Activated T-cell treated with anti-CD3 and anti-CD28 coated beads, Interleukin-2, amount 50 U/mL, for 72 hours (primary cell): ENCODE measurements around the gene UGT8. TPM values are rescaled to one million over a fixed set of nuclear protein-coding genes. Genes with fewer than 3 reads are reported as not detected.
"Not testable (repeated sequence)": the region's sequence is repeated elsewhere in the genome, so short reads cannot be mapped to it uniquely, and the experiment has no call there.

Experiments
- ATAC-seq, 2 donors: fragments of 150-1000 bp; cut with Tn5 transposase; replicated peaks in 1 of 2; 2 replicates each; pipeline ENCODE4 v1.10.0; 2021; ENCODE audit warnings: moderate library complexity in 2 of 2, mild to moderate bottlenecking in 1 of 2
- DNase-seq, 2 donors: peaks; one replicate each; pipeline ENCODE4 v3.0.0; 2021 to 2022; ENCODE audit warnings: mixed read lengths in 1 of 2
- H3K27ac Mint-ChIP-seq: one replicate; pipeline ENCODE4 v1.8.0; 2022; ENCODE audit warnings: mild to moderate bottlenecking, moderate library complexity, mixed read lengths
- H3K27me3 Mint-ChIP-seq: one replicate; pipeline ENCODE4 v1.8.0; 2022; ENCODE audit warnings: low read depth, mixed read lengths
- H3K36me3 Mint-ChIP-seq, 2 donors: one replicate each; pipeline ENCODE4 v1.8.0; 2022; ENCODE audit warnings: mixed read lengths in 2 of 2, mild to moderate bottlenecking in 1 of 2; ENCODE audit not compliant: insufficient read depth in 2 of 2
- H3K4me1 Mint-ChIP-seq: one replicate; pipeline ENCODE4 v1.8.0; 2022; ENCODE audit warnings: low read depth, mixed read lengths
- H3K4me3 Mint-ChIP-seq, 2 donors: one replicate each; pipeline ENCODE4 v1.8.0; 2022; ENCODE audit warnings: mild to moderate bottlenecking in 2 of 2, mixed read lengths in 2 of 2, moderate library complexity in 2 of 2
- H3K9me3 Mint-ChIP-seq, 2 donors: one replicate each; pipeline ENCODE4 v1.8.0; 2022; ENCODE audit warnings: mixed read lengths in 2 of 2
- total RNA-seq, 2 donors: library from RNA; stranded (reverse); gene quantifications; one replicate each; pipeline ENCODE4 v1.2.3, GENCODE V29; 2022

The UGT8 gene, protein sequence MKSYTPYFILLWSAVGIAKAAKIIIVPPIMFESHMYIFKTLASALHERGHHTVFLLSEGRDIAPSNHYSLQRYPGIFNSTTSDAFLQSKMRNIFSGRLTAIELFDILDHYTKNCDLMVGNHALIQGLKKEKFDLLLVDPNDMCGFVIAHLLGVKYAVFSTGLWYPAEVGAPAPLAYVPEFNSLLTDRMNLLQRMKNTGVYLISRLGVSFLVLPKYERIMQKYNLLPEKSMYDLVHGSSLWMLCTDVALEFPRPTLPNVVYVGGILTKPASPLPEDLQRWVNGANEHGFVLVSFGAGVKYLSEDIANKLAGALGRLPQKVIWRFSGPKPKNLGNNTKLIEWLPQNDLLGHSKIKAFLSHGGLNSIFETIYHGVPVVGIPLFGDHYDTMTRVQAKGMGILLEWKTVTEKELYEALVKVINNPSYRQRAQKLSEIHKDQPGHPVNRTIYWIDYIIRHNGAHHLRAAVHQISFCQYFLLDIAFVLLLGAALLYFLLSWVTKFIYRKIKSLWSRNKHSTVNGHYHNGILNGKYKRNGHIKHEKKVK
- total RNA-seq, result under 1 TPM; 0.22 to 0.74 TPM

- ATAC-seq (peak; percentile 75 to 77), DNase-seq (peak; percentile 42 to 51)
- Mint-ChIP-seq H3K4me1 (peaks cover 18% of the 10 kb centered on the region), H3K9me3 (no peaks in the 10 kb centered on the region), H3K4me3 (peak within 1 kb of the TSS; percentile 70 to 75), H3K27ac (no peak within 1 kb of the TSS), H3K27me3 (peaks cover 40% of the 10 kb centered on the region), H3K36me3 (no peaks in the 10 kb centered on the region)
Observed at GRCh38 chr4:114598191-114599121, at the start of gene UGT8. Gene UGT8, plus strand, starts transcription at chr4:114598807. Its CDS starts 24,074 bp downstream, at chr4:114622881.

- Mint-ChIP-seq H3K4me1 (no peaks in the 10 kb centered on the region), H3K9me3 (peaks cover 2 to 8% of the 10 kb centered on the region in 2 donors), H3K27me3 (no peaks in the 10 kb centered on the region), H3K36me3 (peaks cover 0 to 2% of the 10 kb centered on the region in 2 donors), H3K27ac (no peak overlapping the region), H3K4me3 (no peak overlapping the region)
- ATAC-seq (no peak), DNase-seq (no peak)
Observed at GRCh38 chr4:114549638-114550037, 49.0 kb upstream of the UGT8 start.

DNA sequence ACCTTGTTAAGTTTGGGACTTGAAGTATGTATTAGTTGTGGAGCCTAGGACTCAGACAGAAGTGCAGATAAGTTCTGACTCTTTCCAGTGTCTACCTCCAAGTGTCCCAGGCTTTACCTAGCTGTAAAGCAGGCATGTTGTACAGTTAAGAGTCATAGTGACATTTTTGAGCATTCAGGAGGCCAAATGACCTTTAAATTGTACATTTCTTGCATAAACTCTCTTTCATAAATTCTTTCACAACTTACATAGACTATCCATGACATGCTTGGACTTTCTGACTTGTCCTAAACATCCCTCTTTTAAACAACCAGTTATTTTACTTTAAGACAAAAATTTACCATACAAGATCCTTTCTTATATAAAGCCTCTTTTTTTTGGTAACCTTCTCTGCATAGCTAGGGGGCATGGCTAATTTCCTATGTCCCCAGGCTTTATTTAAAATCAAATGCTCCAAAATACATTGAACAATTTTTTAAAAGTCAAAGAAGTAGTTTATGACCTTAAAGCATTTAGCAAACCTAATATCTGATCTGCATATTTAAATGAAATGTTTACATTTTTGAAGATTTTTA lies 40.1 kb upstream of the UGT8 start:
- Mint-ChIP-seq H3K4me3 (no peak overlapping the region), H3K27ac (no peak overlapping the region), H3K27me3 (no peaks in the 10 kb centered on the region), H3K4me1 (no peaks in the 10 kb centered on the region), H3K36me3 (peaks cover 3% of the 10 kb centered on the region in 2 donors), H3K9me3 (peaks cover 6 to 8% of the 10 kb centered on the region in 2 donors)
- no peak for ATAC-seq
- DNase-seq, result no peak

- Mint-ChIP-seq H3K36me3 (peaks cover 3% of the 10 kb centered on the region in 2 donors), H3K4me3 (no peak overlapping the region), H3K27ac (no peak overlapping the region), H3K27me3 (no peaks in the 10 kb centered on the region), H3K9me3 (peaks cover 6% of the 10 kb centered on the region in 2 donors), H3K4me1 (no peaks in the 10 kb centered on the region)
- DNase-seq, result no peak
- ATAC-seq, result no peak
Observed at GRCh38 chr4:114561590-114561989, 37.0 kb upstream of the UGT8 start.

GRCh38 chr4:114562176-114562904 lies 36.3 kb upstream of the UGT8 start:
- no peak overlapping the region for H3K4me3 Mint-ChIP-seq
- H3K4me1 Mint-ChIP-seq, result no peaks in the 10 kb centered on the region
- H3K27ac Mint-ChIP-seq, result peak overlapping the region; percentile 51
- ATAC-seq (no peak), DNase-seq (no peak)
- peaks cover 3% of the 10 kb centered on the region in 2 donors for H3K36me3 Mint-ChIP-seq
- H3K27me3 Mint-ChIP-seq, result no peaks in the 10 kb centered on the region
- peaks cover 6% of the 10 kb centered on the region in 2 donors for H3K9me3 Mint-ChIP-seq

DNA sequence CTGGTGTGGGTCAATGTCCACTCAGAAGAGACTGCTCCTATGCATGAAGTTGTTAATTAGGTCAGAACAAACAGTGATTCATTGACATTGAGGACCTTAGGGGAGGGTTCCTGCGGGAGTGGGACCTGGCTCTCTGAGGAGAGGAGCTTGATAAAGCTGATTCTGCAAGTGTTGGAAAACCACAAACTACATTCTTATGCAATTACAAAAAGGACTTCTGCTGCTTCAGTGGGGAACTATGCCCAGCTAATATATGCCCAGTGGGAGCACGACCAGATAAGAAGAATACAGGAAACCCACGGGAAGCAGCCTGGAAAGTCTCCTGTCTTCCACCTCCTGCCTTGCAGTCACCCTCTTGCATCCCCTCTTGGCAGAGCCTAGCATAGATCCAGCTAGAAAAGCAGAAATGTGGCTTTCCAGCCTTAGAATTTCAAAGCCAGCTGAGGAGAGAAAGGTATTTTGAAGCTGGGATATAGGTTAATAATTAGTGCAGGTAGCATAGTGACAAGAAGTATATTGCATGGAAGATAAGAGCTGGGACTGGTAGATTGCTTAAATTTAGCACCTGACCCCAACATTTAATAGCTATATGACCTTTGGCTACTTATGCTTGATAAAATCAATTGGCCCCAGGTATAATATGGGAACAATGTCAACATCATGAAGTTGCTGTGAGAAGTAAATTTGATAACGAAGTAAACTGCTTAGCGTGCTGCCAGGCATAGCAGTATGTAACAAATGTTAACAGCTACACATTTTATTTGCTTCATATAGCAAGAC lies 34.9 kb upstream of the UGT8 start:
- no peaks in the 10 kb centered on the region for H3K9me3 Mint-ChIP-seq
- H3K27me3 Mint-ChIP-seq, result no peaks in the 10 kb centered on the region
- H3K4me1 Mint-ChIP-seq, result no peaks in the 10 kb centered on the region
- H3K4me3 Mint-ChIP-seq, result no peak overlapping the region
- H3K36me3 Mint-ChIP-seq, result no peaks in the 10 kb centered on the region
- no peak for ATAC-seq
- DNase-seq, result no peak
- H3K27ac Mint-ChIP-seq, result no peak overlapping the region

GRCh38 chr4:114577386-114577785 lies 21.2 kb upstream of the UGT8 start:
- Mint-ChIP-seq H3K27me3 (no peaks in the 10 kb centered on the region), H3K27ac (no peak overlapping the region), H3K4me1 (no peaks in the 10 kb centered on the region), H3K9me3 (peaks cover 6 to 15% of the 10 kb centered on the region in 2 donors), H3K4me3 (no peak overlapping the region), H3K36me3 (peaks cover 0 to 2% of the 10 kb centered on the region in 2 donors)
- DNase-seq, result no peak
- no peak for ATAC-seq

DNA sequence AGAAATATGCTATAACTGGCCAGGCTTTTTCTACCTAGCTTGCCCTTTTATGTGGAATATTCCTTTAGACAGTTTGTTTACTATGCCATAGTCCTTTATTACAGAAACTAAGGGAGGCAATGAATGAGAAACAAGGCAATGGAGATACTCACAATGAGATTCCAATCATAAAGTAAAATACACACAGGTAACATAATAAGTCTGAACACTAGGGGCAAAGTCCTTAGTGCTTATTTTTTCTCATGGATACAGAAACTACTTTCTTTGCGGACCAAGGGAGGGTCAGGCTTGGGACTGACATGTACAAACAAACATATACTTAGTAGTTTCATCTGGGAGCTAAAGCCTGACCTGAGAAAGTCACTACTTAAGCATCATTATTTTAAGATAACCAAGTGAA lies 16.0 kb upstream of the UGT8 start:
- H3K27me3 Mint-ChIP-seq, result no peaks in the 10 kb centered on the region
- H3K4me3 Mint-ChIP-seq, result no peak overlapping the region
- peaks cover 0 to 2% of the 10 kb centered on the region in 2 donors for H3K36me3 Mint-ChIP-seq
- H3K27ac Mint-ChIP-seq, result no peak overlapping the region
- no peaks in the 10 kb centered on the region for H3K4me1 Mint-ChIP-seq
- peaks cover 6 to 8% of the 10 kb centered on the region in 2 donors for H3K9me3 Mint-ChIP-seq
- ATAC-seq, result no peak
- DNase-seq, result no peak

DNA sequence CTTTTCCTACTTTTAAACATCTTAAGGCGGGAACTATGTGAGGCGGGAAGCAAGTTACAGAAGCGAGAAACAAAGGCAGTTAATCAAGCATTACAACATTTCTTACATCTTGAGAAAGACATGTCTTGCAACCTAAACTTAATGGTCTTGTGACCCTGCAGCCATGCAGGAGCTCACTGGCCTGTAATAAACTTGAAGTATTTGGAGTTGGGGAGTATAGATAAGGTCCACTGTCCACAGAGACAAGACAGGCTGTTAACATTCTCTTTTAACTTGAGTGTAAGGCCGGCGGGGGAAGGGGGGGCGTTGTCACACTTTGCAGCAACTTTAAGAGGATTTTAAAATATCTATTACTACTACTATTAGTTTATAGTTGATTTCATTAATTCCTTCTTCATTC lies 10.3 kb upstream of the UGT8 start:
- Mint-ChIP-seq H3K36me3 (no peaks in the 10 kb centered on the region), H3K27me3 (peaks cover 2% of the 10 kb centered on the region), H3K4me3 (no peak overlapping the region), H3K4me1 (no peaks in the 10 kb centered on the region), H3K9me3 (no peaks in the 10 kb centered on the region), H3K27ac (no peak overlapping the region)
- ATAC-seq, result no peak
- no peak for DNase-seq

- peak in 1 of 2 donors; percentile 67 for ATAC-seq
- H3K27ac Mint-ChIP-seq, H3K4me1 Mint-ChIP-seq, H3K36me3 Mint-ChIP-seq, H3K4me3 Mint-ChIP-seq, DNase-seq, H3K27me3 Mint-ChIP-seq, H3K9me3 Mint-ChIP-seq: not testable (repeated sequence)
Observed at GRCh38 chr4:114590360-114590759, 8.2 kb upstream of the UGT8 start.

- Mint-ChIP-seq H3K4me1 (no peaks in the 10 kb centered on the region), H3K36me3 (no peaks in the 10 kb centered on the region), H3K9me3 (no peaks in the 10 kb centered on the region), H3K4me3 (no peak overlapping the region), H3K27me3 (peaks cover 22% of the 10 kb centered on the region), H3K27ac (no peak overlapping the region)
- no peak for ATAC-seq
- no peak for DNase-seq
Observed at GRCh38 chr4:114593526-114593925, 5.1 kb upstream of the UGT8 start.

GRCh38 chr4:114595207-114595606 lies 3.4 kb upstream of the UGT8 start:
- peaks cover 35% of the 10 kb centered on the region for H3K27me3 Mint-ChIP-seq

More at GRCh38 chr4:114595207-114595606, 3.4 kb upstream of the UGT8 start:
- DNase-seq (no peak), ATAC-seq (no peak)
- no peaks in the 10 kb centered on the region for H3K9me3 Mint-ChIP-seq
- no peak overlapping the region for H3K27ac Mint-ChIP-seq
- H3K4me3 Mint-ChIP-seq, result no peak overlapping the region
- peaks cover 16% of the 10 kb centered on the region for H3K4me1 Mint-ChIP-seq
- no peaks in the 10 kb centered on the region for H3K36me3 Mint-ChIP-seq
